ENCODE data around the gene FASTKD3. TPM values are rescaled to one million over a fixed set of nuclear protein-coding genes. Genes with fewer than 3 reads are reported as not detected.

FASTKD3 gene
- total and polyA plus RNA-seq, 2 donors (not counting 1 experiment from before 2014, with no cell fraction given), result 6.6 to 10.0 TPM

GRCh38 chr5:7855611-7856010 is 13.2 kb downstream of the FASTKD3 start:
- Histone ChIP-seq H3K79me2 (ENCODE audit: control insufficient read depth, insufficient read depth, low read length) (no peaks in the 10 kb centered on the region), H3K36me3 (replicated peaks in 1 of 2; ENCODE audit: control extremely low read depth in 1 of 2, control insufficient read depth in 1 of 2, extremely low read depth in 1 of 2, insufficient read depth in 2 of 2, low read length in 1 of 2) (peaks cover 2 to 18% of the 10 kb centered on the region in 2 experiments), H3K27ac (ENCODE audit: low read length in 2 of 2) (no peak overlapping the region), H3K27me3 (replicated peaks in 1 of 4; ENCODE audit: control extremely low read depth in 1 of 4, control insufficient read depth in 3 of 4, insufficient read depth in 4 of 4, low read length in 3 of 4) (peaks cover 0 to 17% (median 7%) of the 10 kb centered on the region in 4 experiments), H3K4me1 (ENCODE audit: control insufficient read depth in 2 of 2, insufficient read depth in 2 of 2, low read length in 2 of 2) (peaks cover 5 to 9% of the 10 kb centered on the region in 2 donors), H3K4me2 (replicated peaks; ENCODE audit: low read depth, low read length, poor library complexity, severe bottlenecking) (no peak overlapping the region), H3K4me3 (ENCODE audit: control extremely low read depth in 1 of 5, extremely low read depth in 1 of 5, insufficient read depth in 1 of 5, low read depth in 2 of 5, low read length in 4 of 5) (no peak overlapping the region), H4K20me1 (ENCODE audit: control insufficient read depth, insufficient read depth, low read length, poor library complexity, severe bottlenecking) (no peaks in the 10 kb centered on the region), H2AFZ (ENCODE audit: insufficient read depth, low read depth, low read length, poor library complexity, severe bottlenecking) (no peak overlapping the region), H3K9me3 (ENCODE audit: control extremely low read depth in 1 of 3, control insufficient read depth in 2 of 3, insufficient read depth in 1 of 3, low read length in 2 of 3) (peaks cover 0 to 10% (median 0%) of the 10 kb centered on the region in 3 donors), H3K9ac (ENCODE audit: low read length) (no peak overlapping the region)
- intact Hi-C loops (cut with micrococcal nuclease), result no loop called here
- no peak for ATAC-seq (ENCODE audit: low read depth)
- Mint-ChIP-seq H3K9me3 (ENCODE audit: insufficient read depth) (no peaks in the 10 kb centered on the region), H3K27me3 (no peaks in the 10 kb centered on the region), H3K4me1 (peaks cover 14% of the 10 kb centered on the region), H3K27ac (no peak overlapping the region), H3K4me3 (no peak overlapping the region)
- WGBS (ENCODE audit: insufficient coverage), result 96% methylated on average over 2 of the region's 3 CpGs
- ChIA-PET CTCF (interaction anchor here (0.7 to 0.9 kb wide), 2 partner anchors 9 to 22 kb away, joined by 3 read pairs; no protein-coding TSS in a partner anchor), POLR2A (no interaction called here)
- no peak for TF ChIP-seq CTCF (IDR thresholded peaks at IDR 0.05)
- no peak for TF ChIP-seq EZH2 (IDR thresholded peaks at IDR 0.05; ENCODE audit: borderline replicate concordance, insufficient read depth, low read depth, low read length, poor library complexity, severe bottlenecking)
- no peak for DNase-seq

GRCh38 chr5:7852988-7853387 is 15.8 kb downstream of the FASTKD3 start:
- Histone ChIP-seq H3K4me1 (ENCODE audit: control insufficient read depth in 2 of 2, insufficient read depth in 2 of 2, low read length in 2 of 2) (peaks cover 14 to 20% of the 10 kb centered on the region in 2 donors), H3K79me2 (ENCODE audit: control insufficient read depth, insufficient read depth, low read length) (no peaks in the 10 kb centered on the region), H3K9ac (ENCODE audit: low read length) (no peak overlapping the region), H3K27me3 (replicated peaks in 1 of 4; ENCODE audit: control extremely low read depth in 1 of 4, control insufficient read depth in 3 of 4, insufficient read depth in 4 of 4, low read length in 3 of 4) (peaks cover 0 to 36% (median 15%) of the 10 kb centered on the region in 4 experiments), H3K4me3 (ENCODE audit: control extremely low read depth in 1 of 5, extremely low read depth in 1 of 5, insufficient read depth in 1 of 5, low read depth in 2 of 5, low read length in 4 of 5) (no peak overlapping the region), H3K27ac (ENCODE audit: low read length in 2 of 2) (no peak overlapping the region), H3K4me2 (replicated peaks; ENCODE audit: low read depth, low read length, poor library complexity, severe bottlenecking) (no peak overlapping the region), H3K9me3 (ENCODE audit: control extremely low read depth in 1 of 3, control insufficient read depth in 2 of 3, insufficient read depth in 1 of 3, low read length in 2 of 3) (peaks cover 0 to 16% (median 0%) of the 10 kb centered on the region in 3 donors), H3K36me3 (replicated peaks in 1 of 2; ENCODE audit: control extremely low read depth in 1 of 2, control insufficient read depth in 1 of 2, extremely low read depth in 1 of 2, insufficient read depth in 2 of 2, low read length in 1 of 2) (no peaks in the 10 kb centered on the region), H2AFZ (ENCODE audit: insufficient read depth, low read depth, low read length, poor library complexity, severe bottlenecking) (no peak overlapping the region), H4K20me1 (ENCODE audit: control insufficient read depth, insufficient read depth, low read length, poor library complexity, severe bottlenecking) (no peaks in the 10 kb centered on the region)
- WGBS (ENCODE audit: insufficient coverage), result 33% methylated on average over 1 of the region's 2 CpGs
- intact Hi-C loops (cut with micrococcal nuclease), result loop anchor here (5.0 kb wide), 1 partner anchor 604 kb away; no protein-coding TSS in a partner anchor
- POLR2A ChIA-PET, result no interaction called here
- DNase-seq, result no peak
- ATAC-seq (ENCODE audit: low read depth), result no peak
- Mint-ChIP-seq H3K9me3 (ENCODE audit: insufficient read depth) (no peaks in the 10 kb centered on the region), H3K27ac (no peak overlapping the region), H3K4me3 (no peak overlapping the region), H3K4me1 (peaks cover 24% of the 10 kb centered on the region), H3K27me3 (peaks cover 11% of the 10 kb centered on the region)
- TF ChIP-seq CTCF (IDR thresholded peaks at IDR 0.05), result no peak
- CTCF ChIA-PET, result no interaction called here
